ENCODE results near the gene LMNTD1. TPM values are rescaled to one million over a fixed set of nuclear protein-coding genes. Genes with fewer than 3 reads are reported as not detected.

Gene LMNTD1
- total and polyA plus RNA-seq, 2 of the 4 experiments (the other 2 are of a cell fraction), result 1.5 to 4.3 TPM

DNA sequence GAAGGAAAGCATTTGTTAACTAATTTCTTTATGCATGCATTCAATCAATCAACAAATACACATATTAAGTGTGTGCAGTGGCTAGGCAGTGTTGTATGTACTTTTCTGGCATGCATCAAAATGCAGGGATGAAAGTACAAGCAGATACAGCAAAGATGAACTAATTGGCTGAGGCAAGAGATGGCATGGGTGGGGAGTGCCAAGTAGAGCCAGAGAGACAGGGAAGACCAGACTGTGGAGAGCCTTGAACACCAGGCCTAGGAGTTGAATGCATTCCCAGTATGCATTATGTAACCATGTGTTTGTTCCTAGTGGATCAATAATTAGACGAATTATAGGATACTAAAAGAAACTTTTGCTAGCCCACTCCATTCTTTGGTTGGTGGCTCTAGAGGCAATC is 17.3 kb upstream of the LMNTD1 start:
- Histone ChIP-seq H4K5ac (ENCODE audit: low read depth, low read length) (no peak overlapping the region), H3K4me2 (ENCODE audit: low read depth, low read length) (no peak overlapping the region), H2BK15ac (ENCODE audit: low read depth, low read length) (no peak overlapping the region), H3K79me1 (ENCODE audit: low read depth in 1 of 2, low read length in 2 of 2) (no peaks in the 10 kb centered on the region), H3K23ac (ENCODE audit: low read depth, low read length) (no peak overlapping the region), H4K20me1 (ENCODE audit: insufficient read depth, low read length) (no peaks in the 10 kb centered on the region), H2AK9ac (replicated peaks; ENCODE audit: low read depth, low read length, poor library complexity) (no peak overlapping the region), H4K8ac (ENCODE audit: low read depth in 2 of 2, low read length in 2 of 2) (no peak overlapping the region), H3K56ac (ENCODE audit: extremely low read depth, insufficient read depth, low read length) (no peak overlapping the region), H2AFZ (replicated peaks; ENCODE audit: low read length, poor library complexity) (no peak overlapping the region), H3K27ac (ENCODE audit: insufficient read depth, low read length) (no peak overlapping the region), H3K4ac (ENCODE audit: low read depth, low read length) (no peak overlapping the region), H2AK5ac (ENCODE audit: low read depth, low read length) (no peak overlapping the region), H3K4me1 (ENCODE audit: control insufficient read depth, insufficient read depth, low read length) (no peaks in the 10 kb centered on the region), H3K9me3 (ENCODE audit: control insufficient read depth, insufficient read depth, low read length) (peaks cover 3% of the 10 kb centered on the region; the same call in 1 of the 2 replicates), H4K91ac (ENCODE audit: insufficient read depth, low read depth, low read length) (no peak overlapping the region), H2BK120ac (ENCODE audit: low read depth, low read length) (no peak overlapping the region), H3K9me1 (ENCODE audit: insufficient read depth, low read length) (no peaks in the 10 kb centered on the region), H3K9ac (ENCODE audit: low read depth, low read length) (no peak overlapping the region), H3K18ac (ENCODE audit: low read depth, low read length) (no peak overlapping the region), H3K27me3 (ENCODE audit: control insufficient read depth, insufficient read depth, low read length) (no peaks in the 10 kb centered on the region), H3K14ac (replicated peaks; ENCODE audit: low read depth, low read length) (no peak overlapping the region), H3K36me3 (ENCODE audit: control insufficient read depth, insufficient read depth, low read length) (no peaks in the 10 kb centered on the region), H3K4me3 (ENCODE audit: insufficient read depth, low read depth, low read length) (no peak overlapping the region), H2BK20ac (ENCODE audit: low read depth, low read length) (no peak overlapping the region), H2BK5ac (ENCODE audit: low read depth, low read length, poor library complexity, severe bottlenecking) (no peak overlapping the region)
- ATAC-seq (ENCODE audit: low read depth) (no peak), DNase-seq (no peak)
- no TSS peak for BruUV-seq (replicated peaks)
- no peak for TF ChIP-seq MXI1 (IDR thresholded peaks at IDR 0.05; ENCODE audit: borderline replicate concordance, low read depth, low read length)
- TF ChIP-seq FOS (IDR thresholded peaks at IDR 0.05; ENCODE audit: low read depth, low read length), result no peak
- no peak for TF ChIP-seq RFX5 (IDR thresholded peaks at IDR 0.05; ENCODE audit: low read depth, low read length)
- TF ChIP-seq, protein P1, sequence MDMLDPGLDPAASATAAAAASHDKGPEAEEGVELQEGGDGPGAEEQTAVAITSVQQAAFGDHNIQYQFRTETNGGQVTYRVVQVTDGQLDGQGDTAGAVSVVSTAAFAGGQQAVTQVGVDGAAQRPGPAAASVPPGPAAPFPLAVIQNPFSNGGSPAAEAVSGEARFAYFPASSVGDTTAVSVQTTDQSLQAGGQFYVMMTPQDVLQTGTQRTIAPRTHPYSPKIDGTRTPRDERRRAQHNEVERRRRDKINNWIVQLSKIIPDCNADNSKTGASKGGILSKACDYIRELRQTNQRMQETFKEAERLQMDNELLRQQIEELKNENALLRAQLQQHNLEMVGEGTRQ (IDR thresholded peaks at IDR 0.05; ENCODE audit: low read depth, low read length), result no peak
- no peak for TF ChIP-seq MAFK (IDR thresholded peaks at IDR 0.05; ENCODE audit: low read depth, low read length)
- TF ChIP-seq SMC3 (IDR thresholded peaks at IDR 0.05; ENCODE audit: low read depth, low read length), result no peak
- no peak for TF ChIP-seq CEBPB (IDR thresholded peaks at IDR 0.05; ENCODE audit: low read depth, low read length)
- ChIA-PET CTCF (no interaction called here), POLR2A (ENCODE audit: unreplicated experiment) (no interaction called here)
- intact Hi-C loops (cut with micrococcal nuclease), result no loop called here
- no CpG with 5 or more reads among the region's 1 CpG for WGBS, 2 experiments (ENCODE audit: extremely low coverage in 2 of 2, insufficient read length in 1 of 2)
- dilution Hi-C loops (cut with HindIII; ENCODE audit: low sequenced_read_pairs, unreplicated experiment), result no loop called here
- in situ Hi-C loops (cut with MboI; ENCODE audit: low sequenced_read_pairs), result no loop called here

Data from IMR-90 (cell line).